Psoas muscle (tissue), 8 donors: Measurements from ENCODE around the gene SPATS2L. TPM values are rescaled to one million over a fixed set of nuclear protein-coding genes. Genes with fewer than 3 reads are reported as not detected.
A peak's percentile ranks its signal among the peaks of the same experiment; 100 is the strongest.

Experiments used
- ATAC-seq, 4 donors: fragments of 200-7000 bp; cut with Tn5 transposase; one replicate each; pipeline ENCODE4 v1.9.1; 2020; ENCODE audit warnings: moderate library complexity in 3 of 4, mild to moderate bottlenecking in 2 of 4
- DNase-seq, 2 donors: peaks; one replicate each; pipeline ENCODE4 v3.0.0-alpha.2; 2020
- H3K27ac ChIP-seq: fragments of 200-600 bp; one replicate; pipeline ENCODE4 v1.8.0; 2022
- H3K27me3 ChIP-seq, 3 donors: fragments of 200-600 bp in 1 of 3; one replicate each; pipeline versions ENCODE4 v1.6.1 to v1.8.0; 2013 to 2022; ENCODE audit warnings: low read length in 2 of 3, mild to moderate bottlenecking in 2 of 3, moderate library complexity in 1 of 3; ENCODE audit not compliant: insufficient read depth in 3 of 3
- H3K36me3 ChIP-seq, 2 donors: fragments of 200-600 bp in 1 of 2; one replicate each; pipeline versions ENCODE4 v1.6.1 to v1.8.0; 2013 to 2022; ENCODE audit warnings: low read depth in 1 of 2, mild to moderate bottlenecking in 1 of 2, moderate library complexity in 1 of 2; ENCODE audit not compliant: insufficient read depth in 1 of 2
- H3K4me1 ChIP-seq: fragments of 200-600 bp; one replicate; pipeline ENCODE4 v1.8.0; 2022
- H3K4me3 ChIP-seq: fragments of 200-600 bp; one replicate; pipeline ENCODE4 v1.8.0; 2022; ENCODE audit warnings: mild to moderate bottlenecking
- H3K9me3 ChIP-seq: fragments of 200-600 bp; one replicate; pipeline ENCODE4 v1.8.0; 2022
- WGBS, 3 donors: extraction: QIAGEN DNeasy Blood & Tissue Kit; methylation state at CpG; one replicate each; pipeline versions ENCODE4 v1.1.6 to v1.1.7; 2013; 5-methylcytosine and 5-hydroxymethylcytosine counted together
- intact Hi-C, 2 donors: fragments of 100-400 bp; cut with DNase I; formaldehyde crosslinking; loops; one replicate each; pipeline versions ENCODE4 v1.11.0 to v1.14.2; 2022
- polyA plus RNA-seq, 3 donors: library from polyadenylated mRNA; stranded (reverse); fragments of 200-250 nt; gene quantifications; one replicate each; pipeline ENCODE4 v1.2.3, GENCODE V29; 2013
- total RNA-seq, 4 donors: library from RNA; stranded (reverse); fragmentation: NEBNext Ultra II Directional in 2 of 4; extraction: Animal tissue kit (Norgen Biotek cat#: 25700) in 2 of 4; gene quantifications; one replicate each; pipeline versions ENCODE4 v1.2.1 to v1.2.4, GENCODE V29; 2021 to 2023
- TF ChIP-seq, protein P1 (sequence below): fragments of 200-600 bp; IDR thresholded peaks from one replicate; pipeline ENCODE4 v1.8.0; 2022; ENCODE audit warnings: antibody characterized with exemption
- donor health status: healthy with polysubstance abuse.
- donor health status: DM: no; HTN: no; CAD: no; lungs with moderate emphysema.
- donor health status: Bipolar disorder and iron deficiency.
- donor health status: healthy.
- donor health status: DM: yes; HTN: yes; CAD: no.
- donor health status: DM: no; HTN: no; CAD: no.
- donor health status: DM: no; HTN: no; CAD: no.
- donor health status: DM: yes; HTN: yes; CAD: no.

Gene SPATS2L
- total and polyA plus RNA-seq, 7 donors: 34.2 to 286 (median 60.2) TPM

GRCh38 chr2:200367155-200367554, 60.7 kb downstream of the SPATS2L start:
- Histone ChIP-seq H3K36me3 (peaks cover 0 to 1% of the 10 kb centered on the region in 2 donors), H3K27me3 (no peaks in the 10 kb centered on the region), H3K4me1 (no peaks in the 10 kb centered on the region), H3K4me3 (no peak overlapping the region), H3K9me3 (no peaks in the 10 kb centered on the region), H3K27ac (no peak overlapping the region)
- TF ChIP-seq, protein P1, sequence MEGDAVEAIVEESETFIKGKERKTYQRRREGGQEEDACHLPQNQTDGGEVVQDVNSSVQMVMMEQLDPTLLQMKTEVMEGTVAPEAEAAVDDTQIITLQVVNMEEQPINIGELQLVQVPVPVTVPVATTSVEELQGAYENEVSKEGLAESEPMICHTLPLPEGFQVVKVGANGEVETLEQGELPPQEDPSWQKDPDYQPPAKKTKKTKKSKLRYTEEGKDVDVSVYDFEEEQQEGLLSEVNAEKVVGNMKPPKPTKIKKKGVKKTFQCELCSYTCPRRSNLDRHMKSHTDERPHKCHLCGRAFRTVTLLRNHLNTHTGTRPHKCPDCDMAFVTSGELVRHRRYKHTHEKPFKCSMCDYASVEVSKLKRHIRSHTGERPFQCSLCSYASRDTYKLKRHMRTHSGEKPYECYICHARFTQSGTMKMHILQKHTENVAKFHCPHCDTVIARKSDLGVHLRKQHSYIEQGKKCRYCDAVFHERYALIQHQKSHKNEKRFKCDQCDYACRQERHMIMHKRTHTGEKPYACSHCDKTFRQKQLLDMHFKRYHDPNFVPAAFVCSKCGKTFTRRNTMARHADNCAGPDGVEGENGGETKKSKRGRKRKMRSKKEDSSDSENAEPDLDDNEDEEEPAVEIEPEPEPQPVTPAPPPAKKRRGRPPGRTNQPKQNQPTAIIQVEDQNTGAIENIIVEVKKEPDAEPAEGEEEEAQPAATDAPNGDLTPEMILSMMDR: no peak
- 27 to 55% (median 41%) methylated on average over 2 of the region's 2 CpGs for WGBS, 3 donors
- DNase-seq (no peak), ATAC-seq (no peak)
- intact Hi-C loops: no loop called here

DNA sequence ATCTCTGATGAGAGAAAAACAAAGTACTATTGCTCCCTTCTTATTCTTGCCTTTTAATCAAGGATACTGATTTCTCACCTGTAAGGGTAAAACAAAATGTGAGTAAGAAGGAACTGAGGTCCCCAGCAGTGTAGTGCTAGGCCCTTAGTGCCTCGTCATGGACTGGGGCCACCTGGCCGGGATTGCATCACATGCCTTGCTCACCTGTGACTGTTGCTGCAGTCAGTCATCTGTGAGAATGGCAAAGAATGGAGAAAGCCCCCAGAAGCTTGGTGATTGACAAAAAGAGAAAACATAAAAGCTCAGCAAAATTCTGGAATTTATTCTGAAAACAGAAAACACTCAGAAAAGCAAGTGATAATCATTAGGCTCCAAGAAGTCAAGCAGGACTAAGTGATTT, 63.4 kb downstream of the SPATS2L start:
- 33 to 35% (median 34%) methylated on average over 2 of the region's 2 CpGs for WGBS, 3 donors
- Histone ChIP-seq H3K27me3 (no peaks in the 10 kb centered on the region), H3K9me3 (no peaks in the 10 kb centered on the region), H3K36me3 (no peaks in the 10 kb centered on the region), H3K4me3 (no peak overlapping the region), H3K4me1 (peaks cover 21% of the 10 kb centered on the region), H3K27ac (no peak overlapping the region)
- ATAC-seq (no peak), DNase-seq (no peak)
- TF ChIP-seq, protein P1: no peak
- intact Hi-C loops: no loop called here

- Histone ChIP-seq H3K4me1 (peaks cover 35% of the 10 kb centered on the region), H3K27me3 (no peaks in the 10 kb centered on the region), H3K9me3 (no peaks in the 10 kb centered on the region), H3K27ac (no peak overlapping the region), H3K4me3 (no peak overlapping the region), H3K36me3 (no peaks in the 10 kb centered on the region)
- intact Hi-C loops: no loop called here
- TF ChIP-seq, protein P1: no peak
- WGBS, 3 donors: 81 to 93% (median 87%) methylated on average over 3 of the region's 3 CpGs
- ATAC-seq: no peak
- no peak for DNase-seq
Observed at GRCh38 chr2:200373231-200373630, 66.7 kb downstream of the SPATS2L start.

- 29 to 58% (median 55%) methylated on average over 5 of the region's 5 CpGs for WGBS, 3 donors
- TF ChIP-seq, protein P1: no peak
- intact Hi-C loops: no loop called here
- Histone ChIP-seq H3K9me3 (no peaks in the 10 kb centered on the region), H3K36me3 (no peaks in the 10 kb centered on the region), H3K4me3 (peak overlapping the region; percentile 20), H3K4me1 (peaks cover 43% of the 10 kb centered on the region), H3K27ac (no peak overlapping the region), H3K27me3 (no peaks in the 10 kb centered on the region)
- ATAC-seq (no peak), DNase-seq (no peak)
Observed at GRCh38 chr2:200373973-200374416, 67.5 kb downstream of the SPATS2L start.
